HG03442 (cell line): ENCODE measurements around the gene C16orf78.
"Not testable (repeated sequence)": the region's sequence is repeated elsewhere in the genome, so short reads cannot be mapped to it uniquely, and the experiment has no call there.

ENCODE experiments used
- ATAC-seq: cut with Tn5 transposase; IDR thresholded peaks from one replicate; pipeline ENCODE4 v1.9.1; 2021; ENCODE audit warnings: mild to moderate bottlenecking, moderate library complexity; ENCODE audit not compliant: unreplicated experiment

Gene C16orf78

DNA sequence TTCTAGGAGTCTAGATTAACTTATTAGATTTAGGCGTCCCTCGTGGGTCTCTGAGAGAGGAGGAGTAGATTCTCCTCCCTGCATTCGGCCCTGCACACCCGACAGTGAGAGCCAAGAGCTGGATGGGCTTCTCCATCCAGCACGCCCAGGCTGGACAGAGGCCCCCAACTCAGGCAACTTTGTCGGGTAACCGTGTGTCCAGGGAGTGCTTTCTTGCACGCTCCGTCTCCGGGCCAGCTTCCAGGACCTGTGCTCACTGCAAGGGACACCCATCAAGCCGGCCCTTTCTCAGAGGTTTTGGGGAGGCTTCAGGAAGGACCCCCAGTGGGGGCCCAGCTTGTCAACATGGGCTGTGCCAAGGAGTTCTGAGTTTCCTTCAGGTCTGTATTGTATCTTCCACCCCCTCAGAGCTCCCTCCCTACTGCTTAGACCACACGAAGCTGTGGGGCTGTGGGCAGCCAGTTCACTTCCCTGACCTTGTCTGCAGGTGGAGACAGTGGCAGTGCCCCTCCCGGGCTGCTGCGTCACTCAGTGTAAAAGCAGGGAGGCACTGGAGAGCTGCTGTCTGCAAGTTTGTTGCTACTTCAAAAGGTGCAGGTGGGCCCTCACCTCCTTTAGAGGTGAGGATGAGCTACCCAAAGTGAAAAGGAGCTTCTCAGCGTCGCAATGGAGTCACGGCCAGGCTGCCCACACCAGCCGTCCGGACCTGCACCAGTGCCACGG is 24.0 kb upstream of the C16orf78 start:
- no peak for ATAC-seq

DNA sequence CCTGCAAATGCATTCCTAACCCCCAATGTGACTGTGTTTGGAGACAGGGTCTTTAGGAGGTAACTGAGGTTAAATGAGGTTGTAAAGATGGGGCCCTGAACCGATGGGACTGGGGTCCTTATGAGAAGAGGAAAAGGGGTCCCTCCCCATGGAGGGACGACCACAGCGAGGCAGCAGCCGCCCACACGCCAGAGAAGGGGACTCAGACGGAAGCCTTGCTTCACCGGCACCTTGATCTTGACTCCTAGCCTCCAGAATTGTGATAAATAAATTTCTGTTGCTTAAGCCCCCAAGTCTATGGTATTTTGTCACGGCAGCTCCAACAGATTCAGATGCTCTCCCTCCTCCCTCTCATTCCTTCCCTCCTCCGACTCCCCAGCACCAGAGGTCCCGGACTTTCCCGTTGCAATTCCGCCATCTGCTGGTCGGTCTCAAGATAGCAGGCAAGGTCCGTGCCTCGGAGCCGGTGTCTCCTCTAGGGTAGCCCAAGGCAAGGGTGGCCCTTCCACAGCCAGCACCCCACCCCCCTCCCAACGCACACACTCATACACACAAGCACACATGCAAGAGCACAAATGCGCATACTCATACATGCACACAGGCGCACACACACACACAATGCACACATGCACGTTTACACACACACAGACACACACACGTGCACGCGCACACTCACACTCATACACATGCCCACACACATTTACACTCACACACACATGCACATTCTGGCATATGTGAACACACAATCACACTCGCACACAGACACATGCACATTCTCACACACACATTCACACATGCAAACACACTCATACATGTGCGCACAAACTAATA is 23.1 kb upstream of the C16orf78 start:
- ATAC-seq = no peak

- ATAC-seq = no peak
Observed at GRCh38 chr16:49351096-49351487, 22.5 kb upstream of the C16orf78 start.

GRCh38 chr16:49352892-49353291 is 20.7 kb upstream of the C16orf78 start:
- no peak for ATAC-seq

DNA sequence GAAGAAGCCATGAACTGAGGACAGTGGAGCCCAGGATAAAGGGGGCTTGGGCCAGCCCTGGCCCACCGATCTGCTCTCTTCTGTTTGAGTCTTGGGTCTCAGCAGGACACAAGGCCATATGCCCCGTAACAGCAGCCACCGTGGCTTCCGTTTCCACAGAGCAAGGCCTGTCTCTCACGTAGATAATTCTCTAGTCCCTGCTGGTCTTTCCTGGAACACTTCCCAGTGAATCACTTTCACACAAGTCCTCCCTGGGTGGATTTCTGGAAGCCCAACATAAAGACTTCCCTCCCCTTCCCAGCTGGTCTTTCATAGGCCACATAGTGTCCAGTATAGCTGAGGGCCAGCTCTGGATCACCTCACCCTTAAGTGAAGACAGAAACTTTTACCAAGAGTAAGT is 19.9 kb upstream of the C16orf78 start:
- ATAC-seq = no peak

DNA sequence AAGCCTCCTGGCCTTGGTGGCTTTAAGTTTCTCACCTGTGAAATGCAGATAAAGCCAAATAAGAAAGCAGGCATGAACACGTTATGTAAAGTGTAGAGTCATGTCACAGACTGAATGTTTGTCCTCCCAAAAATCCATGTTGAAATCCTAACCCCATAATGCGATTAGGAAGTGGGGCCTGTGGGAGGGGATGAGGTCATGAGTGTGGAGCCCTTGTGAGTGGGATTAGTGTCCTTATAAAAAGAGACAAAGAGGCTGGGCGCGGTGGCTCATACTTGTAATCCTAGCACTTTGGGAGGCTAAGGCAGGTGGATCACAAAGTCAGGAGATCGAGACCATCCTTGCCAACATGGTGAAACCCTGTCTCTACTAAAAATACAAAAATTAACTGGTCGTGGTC is 19.5 kb upstream of the C16orf78 start:
- ATAC-seq = no peak

- ATAC-seq = no peak
Observed at GRCh38 chr16:49354991-49355390, 18.6 kb upstream of the C16orf78 start.

DNA sequence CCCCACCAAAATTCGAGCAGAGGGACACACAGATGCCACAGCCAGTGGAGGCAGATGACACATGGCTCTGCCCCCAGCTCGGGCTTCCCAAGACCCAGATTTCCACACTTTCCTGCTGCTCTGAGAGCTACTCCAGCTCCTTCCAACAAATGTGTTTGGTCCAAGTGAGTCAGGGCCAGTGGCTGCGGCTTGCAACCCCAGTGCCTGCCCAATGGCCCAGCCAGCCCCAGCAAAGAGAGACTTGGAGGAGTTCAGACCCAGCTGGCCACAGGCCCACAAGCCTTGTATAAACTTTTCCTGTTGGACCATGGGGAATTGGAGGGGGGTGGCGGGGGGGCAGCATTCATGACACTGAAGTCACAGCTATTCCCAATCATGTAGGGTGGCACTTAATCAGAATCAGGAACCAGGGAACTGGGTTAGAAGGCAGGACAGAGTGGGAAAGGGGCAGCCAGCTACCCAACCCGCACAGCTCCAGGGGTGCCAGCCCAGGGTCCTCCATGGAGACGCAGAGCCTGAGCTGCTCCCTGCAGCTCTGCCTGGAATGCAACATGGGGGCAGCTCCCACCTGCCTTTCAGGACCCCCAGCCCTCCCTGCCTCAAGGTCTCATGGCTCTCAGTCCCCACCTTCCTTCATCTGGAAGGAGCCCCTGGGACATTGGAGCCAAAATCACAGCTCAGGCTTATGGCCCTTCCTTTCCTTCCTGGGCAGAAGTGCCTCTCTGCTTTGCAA is 17.5 kb upstream of the C16orf78 start:
- ATAC-seq = no peak

DNA sequence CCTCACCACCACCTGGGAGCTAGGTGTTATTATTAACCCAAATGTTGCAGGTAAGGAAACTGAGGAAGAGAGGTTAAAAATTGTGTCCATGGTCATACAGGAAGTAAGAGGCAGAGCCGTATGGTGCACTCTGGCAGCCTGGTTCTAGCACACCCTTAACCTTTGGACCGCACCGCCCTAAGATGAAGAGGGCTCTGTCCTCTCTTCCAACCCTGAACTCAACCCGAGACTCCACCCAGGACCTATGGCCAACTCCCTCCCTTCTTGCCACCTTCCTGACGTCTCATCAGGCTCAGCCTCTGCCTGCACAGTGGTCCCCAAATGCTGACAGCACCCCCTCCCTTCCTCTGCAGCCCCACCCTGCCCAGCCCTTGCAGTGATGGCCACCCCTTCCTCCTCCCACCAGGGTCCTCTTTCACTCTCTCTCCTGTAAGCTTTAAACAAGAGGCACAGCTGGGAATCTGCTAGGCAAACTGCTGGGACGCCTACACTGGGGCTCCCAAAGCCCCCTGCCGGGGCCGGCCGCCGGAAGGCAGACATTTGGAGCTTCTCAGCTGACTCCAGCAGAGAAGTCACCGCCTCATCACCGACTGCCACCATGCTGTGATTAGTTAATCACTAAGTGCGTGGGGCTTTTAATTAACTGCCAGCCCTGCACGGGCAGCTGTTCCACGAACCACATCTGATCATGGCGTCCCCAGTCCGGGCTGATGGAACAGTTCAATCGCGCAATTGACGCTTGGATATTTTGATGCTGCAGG is 16.7 kb upstream of the C16orf78 start:
- ATAC-seq = no peak

DNA sequence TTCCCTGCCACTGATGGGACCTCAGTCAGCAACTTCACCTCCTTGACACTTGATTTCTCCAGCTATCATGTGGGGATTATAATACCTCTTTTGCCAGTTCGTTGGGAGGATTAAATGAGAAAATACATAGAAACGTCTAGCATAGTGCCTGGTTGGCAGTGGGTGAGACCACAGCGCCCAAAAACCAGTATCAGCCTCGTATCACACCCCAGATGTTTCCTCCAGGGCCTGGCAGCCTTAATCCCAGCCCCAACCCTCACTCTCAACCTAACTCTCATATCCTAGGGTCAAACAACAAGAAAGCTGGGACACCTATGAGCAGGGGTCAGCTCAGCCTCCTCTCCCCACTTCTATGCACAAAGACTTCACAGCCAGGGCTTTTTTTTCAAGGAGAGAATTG is 14.0 kb upstream of the C16orf78 start:
- ATAC-seq = no peak

DNA sequence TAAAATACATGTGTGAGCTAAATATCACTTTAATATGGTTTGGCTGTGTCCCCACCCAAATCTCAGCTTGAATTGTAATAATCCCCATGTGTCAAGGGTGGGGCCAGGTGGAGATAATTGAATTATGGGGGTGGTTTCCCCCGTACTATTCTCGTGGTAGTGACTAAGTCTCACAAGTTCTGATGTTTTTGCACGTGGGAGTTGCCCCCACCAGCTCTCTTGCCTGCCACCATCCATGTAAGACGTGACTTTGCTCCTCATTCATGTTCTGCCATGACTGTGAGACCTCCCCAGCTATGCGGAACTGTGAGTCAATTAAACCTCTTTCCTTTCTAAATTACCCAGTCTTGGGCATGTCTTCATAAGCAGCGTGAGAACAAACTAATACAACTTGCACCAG is 11.9 kb upstream of the C16orf78 start:
- not testable (repeated sequence) for ATAC-seq

DNA sequence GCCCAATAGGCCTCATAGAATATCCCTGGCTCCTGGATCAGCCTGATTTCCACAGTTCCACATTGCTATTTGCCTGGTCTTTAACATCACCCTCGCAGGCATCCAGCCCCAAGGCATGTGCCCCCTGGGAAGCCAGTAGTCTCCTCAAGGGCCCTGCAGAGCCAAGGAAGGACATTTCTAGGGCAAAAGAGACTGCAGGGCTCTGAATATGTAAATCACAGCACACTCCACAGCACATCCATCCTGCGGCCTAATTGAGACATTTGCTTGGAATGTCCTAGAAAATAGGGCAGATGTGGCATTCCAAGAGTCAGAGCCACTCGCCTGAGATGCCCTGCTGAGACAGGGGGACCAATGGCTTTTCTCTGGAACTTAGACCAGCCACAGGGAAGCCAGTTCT is 11.4 kb upstream of the C16orf78 start:
- no peak for ATAC-seq

GRCh38 chr16:49365711-49366509 is 7.7 kb upstream of the C16orf78 start:
- ATAC-seq = peak; percentile 92

DNA sequence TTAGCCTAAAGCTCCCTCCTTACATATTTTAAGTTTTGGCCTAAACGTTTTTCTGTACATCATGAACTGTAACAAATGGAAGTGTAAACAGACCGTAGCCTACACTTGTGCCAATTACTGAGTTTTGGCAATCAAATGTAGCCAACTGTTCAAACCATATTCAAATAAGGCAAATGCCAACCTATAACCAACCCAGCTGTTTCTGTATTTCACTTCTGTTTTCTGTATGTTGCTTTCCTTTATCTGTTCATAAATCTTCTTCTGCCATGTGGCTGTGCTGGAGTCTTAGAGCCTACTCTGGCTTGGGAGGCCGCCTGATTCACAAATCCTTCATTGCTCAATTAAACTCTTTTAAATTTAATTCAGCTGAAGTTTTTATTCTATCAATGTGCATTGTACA is 6.9 kb upstream of the C16orf78 start:
- peak; percentile 45 for ATAC-seq

GRCh38 chr16:49369651-49370611 is 3.7 kb upstream of the C16orf78 start:
- ATAC-seq = no peak

GRCh38 chr16:49376206-49376605 is 2.6 kb downstream of the C16orf78 start:
- no peak for ATAC-seq

- ATAC-seq = no peak
Observed at GRCh38 chr16:49377196-49377755, 3.7 kb downstream of the C16orf78 start.

DNA sequence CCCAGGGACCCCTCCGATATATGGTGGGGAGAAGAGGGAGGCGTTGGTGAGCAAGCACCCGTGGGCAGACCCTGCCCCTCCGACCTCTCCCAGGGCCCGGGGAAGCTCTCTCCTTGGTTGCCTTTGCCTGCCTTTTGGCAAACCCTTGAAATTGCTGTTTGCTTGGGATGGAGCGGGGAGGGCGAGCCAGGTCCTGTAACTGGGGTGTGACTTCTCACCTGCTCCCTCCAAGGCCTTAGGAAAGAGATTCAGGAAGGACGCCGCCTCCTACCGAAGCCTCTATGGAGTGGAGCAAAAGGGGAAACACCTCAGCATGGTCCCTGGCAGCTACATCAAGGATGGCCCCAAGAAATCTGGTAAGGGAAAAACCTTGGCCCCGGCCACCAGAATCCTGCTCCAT is 4.6 kb downstream of the C16orf78 start:
- ATAC-seq = no peak

DNA sequence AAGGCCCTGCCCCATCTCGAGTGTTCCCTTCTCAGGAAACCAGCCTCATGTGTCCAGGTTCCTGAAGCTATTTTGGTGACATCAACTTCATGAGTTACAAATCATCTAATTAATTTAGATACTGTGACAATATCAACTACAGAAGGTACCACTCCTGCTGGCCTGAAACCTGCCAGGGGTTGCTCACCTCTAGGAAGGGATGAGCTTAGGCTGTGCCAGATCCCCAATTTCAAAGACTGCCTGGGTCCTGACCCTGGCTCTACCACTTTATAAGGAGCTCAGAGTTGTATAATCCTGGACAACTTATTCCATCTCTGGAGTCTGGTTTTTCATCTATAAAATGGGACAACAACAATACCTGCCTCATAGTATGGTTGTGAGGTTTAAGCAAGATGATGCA is 5.2 kb downstream of the C16orf78 start:
- ATAC-seq = no peak
